ENCODE data around the gene ABCA1.

ABCA1 gene

GRCh38 chr9:104860263-104860662, 67.7 kb downstream of the ABCA1 start:
- Histone ChIP-seq H3K9me3 (ENCODE audit: insufficient read depth, low read length, severe bottlenecking) (no peaks in the 10 kb centered on the region), H3K4me3 (ENCODE audit: low read depth in 1 of 2, low read length in 2 of 2) (no peak overlapping the region), H2AFZ (ENCODE audit: low read depth, low read length) (no peak overlapping the region), H4K20me1 (ENCODE audit: insufficient read depth, low read length) (no peaks in the 10 kb centered on the region), H3K79me2 (ENCODE audit: insufficient read depth, low read length) (no peaks in the 10 kb centered on the region), H3K36me3 (ENCODE audit: insufficient read depth, low read length) (no peaks in the 10 kb centered on the region), H3K4me2 (ENCODE audit: insufficient read depth, low read length) (no peak overlapping the region), H3K27ac (ENCODE audit: low read length) (no peak overlapping the region), H3K4me1 (ENCODE audit: insufficient read depth, low read length) (peaks cover 15% of the 10 kb centered on the region), H3K9ac (ENCODE audit: low read depth, low read length) (no peak overlapping the region), H3K27me3 (ENCODE audit: insufficient read depth, low read length, poor library complexity) (no peaks in the 10 kb centered on the region)
- DNase-seq (no peak), ATAC-seq (ENCODE audit: insufficient read depth, low read depth) (no peak)
- TF ChIP-seq CTCF (IDR thresholded peaks at IDR 0.05; ENCODE audit: borderline replicate concordance, extremely low read depth, low read length, poor library complexity, severe bottlenecking) (no peak), EZH2 (IDR thresholded peaks at IDR 0.05; ENCODE audit: borderline replicate concordance, low read depth, low read length, severe bottlenecking) (no peak)

- Histone ChIP-seq H2AFZ (ENCODE audit: low read depth, low read length) (no peak overlapping the region), H3K27ac (ENCODE audit: low read length) (no peak overlapping the region), H3K4me1 (ENCODE audit: insufficient read depth, low read length) (peaks cover 9% of the 10 kb centered on the region), H4K20me1 (ENCODE audit: insufficient read depth, low read length) (no peaks in the 10 kb centered on the region), H3K9me3 (ENCODE audit: insufficient read depth, low read length, severe bottlenecking) (no peaks in the 10 kb centered on the region), H3K36me3 (ENCODE audit: insufficient read depth, low read length) (no peaks in the 10 kb centered on the region), H3K9ac (ENCODE audit: low read depth, low read length) (no peak overlapping the region), H3K79me2 (ENCODE audit: insufficient read depth, low read length) (no peaks in the 10 kb centered on the region), H3K4me3 (ENCODE audit: low read depth in 1 of 2, low read length in 2 of 2) (no peak overlapping the region), H3K4me2 (ENCODE audit: insufficient read depth, low read length) (no peak overlapping the region), H3K27me3 (ENCODE audit: insufficient read depth, low read length, poor library complexity) (no peaks in the 10 kb centered on the region)
- TF ChIP-seq CTCF (IDR thresholded peaks at IDR 0.05; ENCODE audit: borderline replicate concordance, extremely low read depth, low read length, poor library complexity, severe bottlenecking) (no peak), EZH2 (IDR thresholded peaks at IDR 0.05; ENCODE audit: borderline replicate concordance, low read depth, low read length, severe bottlenecking) (no peak)
- ATAC-seq (ENCODE audit: insufficient read depth, low read depth) (no peak), DNase-seq (no peak)
Observed at GRCh38 chr9:104858846-104859245, 69.1 kb downstream of the ABCA1 start.

GRCh38 chr9:104858271-104858670, 69.7 kb downstream of the ABCA1 start:
- Histone ChIP-seq H3K36me3 (ENCODE audit: insufficient read depth, low read length) (no peaks in the 10 kb centered on the region), H2AFZ (ENCODE audit: low read depth, low read length) (no peak overlapping the region), H3K27me3 (ENCODE audit: insufficient read depth, low read length, poor library complexity) (no peaks in the 10 kb centered on the region), H3K79me2 (ENCODE audit: insufficient read depth, low read length) (no peaks in the 10 kb centered on the region), H3K4me3 (ENCODE audit: low read depth in 1 of 2, low read length in 2 of 2) (no peak overlapping the region), H3K9ac (ENCODE audit: low read depth, low read length) (no peak overlapping the region), H3K27ac (ENCODE audit: low read length) (no peak overlapping the region), H3K9me3 (ENCODE audit: insufficient read depth, low read length, severe bottlenecking) (no peaks in the 10 kb centered on the region), H3K4me2 (ENCODE audit: insufficient read depth, low read length) (no peak overlapping the region), H3K4me1 (ENCODE audit: insufficient read depth, low read length) (peaks cover 4% of the 10 kb centered on the region; the same call in 1 of the 2 replicates), H4K20me1 (ENCODE audit: insufficient read depth, low read length) (no peaks in the 10 kb centered on the region)
- no peak for TF ChIP-seq CTCF (IDR thresholded peaks at IDR 0.05; ENCODE audit: borderline replicate concordance, extremely low read depth, low read length, poor library complexity, severe bottlenecking)
- no peak for TF ChIP-seq EZH2 (IDR thresholded peaks at IDR 0.05; ENCODE audit: borderline replicate concordance, low read depth, low read length, severe bottlenecking)
- no peak for ATAC-seq (ENCODE audit: insufficient read depth, low read depth)
- no peak for DNase-seq

DNA sequence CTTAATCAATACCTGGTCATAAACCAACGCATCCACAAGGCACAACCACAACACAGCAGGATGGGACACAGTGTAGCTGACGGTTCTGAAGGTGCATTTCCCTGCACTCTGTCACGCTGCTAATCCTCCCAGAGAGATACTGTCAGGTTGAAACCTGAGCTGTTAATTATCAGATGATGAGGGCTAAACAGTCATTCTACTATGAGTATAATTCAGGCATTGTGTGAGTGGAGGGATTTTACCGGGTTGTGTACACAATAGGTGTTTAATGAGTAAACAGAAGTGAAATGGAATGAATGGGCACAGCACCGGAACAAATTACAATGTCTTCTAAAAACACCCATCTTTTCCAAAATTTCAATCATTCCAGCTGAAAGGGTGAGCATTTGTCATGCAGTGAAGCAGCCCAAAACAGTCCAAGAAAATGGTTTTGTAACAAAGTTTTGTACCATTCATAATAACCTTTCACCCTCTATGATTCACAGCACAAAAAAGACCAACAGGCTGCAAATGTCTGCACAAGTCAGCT, 71.5 kb downstream of the ABCA1 start:
- Histone ChIP-seq H3K4me1 (ENCODE audit: insufficient read depth, low read length) (no peaks in the 10 kb centered on the region), H3K4me3 (ENCODE audit: low read depth in 1 of 2, low read length in 2 of 2) (no peak overlapping the region), H2AFZ (ENCODE audit: low read depth, low read length) (no peak overlapping the region), H4K20me1 (ENCODE audit: insufficient read depth, low read length) (no peaks in the 10 kb centered on the region), H3K79me2 (ENCODE audit: insufficient read depth, low read length) (no peaks in the 10 kb centered on the region), H3K9ac (ENCODE audit: low read depth, low read length) (no peak overlapping the region), H3K36me3 (ENCODE audit: insufficient read depth, low read length) (no peaks in the 10 kb centered on the region), H3K4me2 (ENCODE audit: insufficient read depth, low read length) (no peak overlapping the region), H3K27me3 (ENCODE audit: insufficient read depth, low read length, poor library complexity) (no peaks in the 10 kb centered on the region), H3K9me3 (ENCODE audit: insufficient read depth, low read length, severe bottlenecking) (no peaks in the 10 kb centered on the region), H3K27ac (ENCODE audit: low read length) (no peak overlapping the region)
- DNase-seq (no peak), ATAC-seq (ENCODE audit: insufficient read depth, low read depth) (no peak)
- no peak for TF ChIP-seq EZH2 (IDR thresholded peaks at IDR 0.05; ENCODE audit: borderline replicate concordance, low read depth, low read length, severe bottlenecking)

Measured in DND-41 (cell line).